Superior temporal gyrus (tissue), 1 donor: ENCODE results near the gene FGF1.

Experiments used
- DNase-seq: peaks from one replicate; pipeline ENCODE4 v3.0.0-alpha.2; 2016; ENCODE audit errors: extremely low spot score

FGF1 gene

GRCh38 chr5:142544071-142544753, 141.7 kb downstream of the FGF1 start:
- no peak for DNase-seq

- DNase-seq, result peak; percentile 28
Measured at GRCh38 chr5:142542906-142543305, 143.0 kb downstream of the FGF1 start.
